B cell (primary cell): Measurements from ENCODE around the gene C8A. TPM values are rescaled to one million over a fixed set of nuclear protein-coding genes. Genes with fewer than 3 reads are reported as not detected.

Experiments used
- ATAC-seq: fragments of 200-7000 bp; cut with Tn5 transposase; one replicate; pipeline ENCODE4 v1.10.0; 2021; ENCODE audit warnings: low read depth, mild to moderate bottlenecking, moderate number of reproducible peaks, moderate library complexity
- CTCF ChIA-PET: fragments of 350-600 bp; sonication (Branson Sonifier 250); formaldehyde crosslinking; loops from one replicate; lab custom pipeline; 2021; ENCODE audit warnings: antibody characterized with exemption, inconsistent platforms; lab: Charles Lee
- POLR2A ChIA-PET: fragments of 350-600 bp; sonication (Branson Sonifier 250); formaldehyde crosslinking; loops from one replicate; lab custom pipeline; 2021; ENCODE audit warnings: antibody characterized with exemption; lab: Charles Lee
- DNase-seq: peaks from one replicate; pipeline ENCODE4 v3.0.0; 2013
- H2AFZ ChIP-seq: 2 replicates; pipeline ENCODE4 v1.6.1; 2012; ENCODE audit warnings: mild to moderate bottlenecking, low read depth, low read length; ENCODE audit not compliant: insufficient read depth, poor library complexity, severe bottlenecking
- H3K27ac ChIP-seq, 2 donors: 1 replicate in 1 of 2; 2 replicates in 1 of 2; pipeline ENCODE4 v1.5.1; 2012 to 2013; ENCODE audit warnings: low read length in 2 of 2, mild to moderate bottlenecking in 2 of 2, moderate library complexity in 1 of 2
- H3K27me3 ChIP-seq, 4 experiments: fragments of 200-600 bp in 1 of 4; sonication (generic) in 1 of 4; replicated peaks in 1 of 4; 1 replicate in 2 of 4; 2 replicates in 2 of 4; pipeline versions ENCODE4 v1.6.1 to v1.7.0; 2013 to 2016; ENCODE audit warnings: low read length in 3 of 4, mild to moderate bottlenecking in 2 of 4, mixed read lengths in 1 of 4, moderate library complexity in 1 of 4; ENCODE audit not compliant: insufficient read depth in 4 of 4, control insufficient read depth in 3 of 4; ENCODE audit errors: control extremely low read depth in 1 of 4
- H3K36me3 ChIP-seq, 2 experiments: replicated peaks in 1 of 2; 1 replicate in 1 of 2; 2 replicates in 1 of 2; pipeline versions ENCODE4 v1.6.1 to v1.7.1; 2013; ENCODE audit warnings: low read length in 1 of 2; ENCODE audit not compliant: insufficient read depth in 2 of 2, control insufficient read depth in 1 of 2; ENCODE audit errors: control extremely low read depth in 1 of 2, extremely low read depth in 1 of 2
- H3K4me1 ChIP-seq, 2 donors: fragments of 200-600 bp in 1 of 2; sonication (generic) in 1 of 2; 1 replicate in 1 of 2; 2 replicates in 1 of 2; pipeline versions ENCODE4 v1.5.1 to v1.6.1; 2013 to 2017; ENCODE audit warnings: low read length in 2 of 2; ENCODE audit not compliant: control insufficient read depth in 2 of 2, insufficient read depth in 2 of 2
- H3K4me2 ChIP-seq: replicated peaks from 2 replicates; pipeline ENCODE3; 2012; ENCODE audit warnings: mild to moderate bottlenecking, low read depth, low read length; ENCODE audit not compliant: poor library complexity, severe bottlenecking
- H3K4me3 ChIP-seq, 5 experiments: fragments of 200-600 bp in 1 of 5; sonication (generic) in 1 of 5; 1 replicate in 3 of 5; 2 replicates in 2 of 5; pipeline versions ENCODE4 v1.5.1 to v1.7.0; 2011 to 2016; ENCODE audit warnings: low read length in 4 of 5, mild to moderate bottlenecking in 4 of 5, low read depth in 2 of 5, control low read depth in 1 of 5, moderate library complexity in 1 of 5; ENCODE audit not compliant: insufficient read depth in 1 of 5; ENCODE audit errors: control extremely low read depth in 1 of 5, extremely low read depth in 1 of 5
- H3K79me2 ChIP-seq: fragments of 200-600 bp; sonication (generic); one replicate; pipeline ENCODE4 v1.6.0; 2016; ENCODE audit warnings: low read length; ENCODE audit not compliant: control insufficient read depth, insufficient read depth
- H3K9ac ChIP-seq: fragments of 200-600 bp; sonication (generic); 2 replicates; pipeline ENCODE4 v1.6.1; 2017; ENCODE audit warnings: mild to moderate bottlenecking, low read length, moderate library complexity
- H3K9me3 ChIP-seq, 3 donors: one replicate each; pipeline versions ENCODE4 v1.6.1 to v1.7.1; 2013; ENCODE audit warnings: low read length in 2 of 3; ENCODE audit not compliant: control insufficient read depth in 2 of 3, insufficient read depth in 1 of 3; ENCODE audit errors: control extremely low read depth in 1 of 3
- H4K20me1 ChIP-seq: 2 replicates; pipeline ENCODE4 v1.6.0; 2012; ENCODE audit warnings: mild to moderate bottlenecking, low read length; ENCODE audit not compliant: insufficient read depth, control insufficient read depth, poor library complexity, severe bottlenecking
- H3K27ac Mint-ChIP-seq: one replicate; pipeline ENCODE4 v1.8.0; 2021; ENCODE audit warnings: mixed read lengths
- H3K27me3 Mint-ChIP-seq: one replicate; pipeline ENCODE4 v1.8.0; 2021; ENCODE audit warnings: mixed read lengths
- H3K4me1 Mint-ChIP-seq: one replicate; pipeline ENCODE4 v1.8.0; 2021; ENCODE audit warnings: mixed read lengths
- H3K4me3 Mint-ChIP-seq: one replicate; pipeline ENCODE4 v1.8.0; 2021; ENCODE audit warnings: mixed read lengths
- H3K9me3 Mint-ChIP-seq: one replicate; pipeline ENCODE4 v1.8.0; 2022; ENCODE audit warnings: mixed read lengths; ENCODE audit not compliant: insufficient read depth
- CTCF ChIP-seq: fragments of 200-600 bp; IDR thresholded peaks from one replicate; pipeline ENCODE4 v1.8.0; 2022; ENCODE audit warnings: antibody characterized with exemption, mild to moderate bottlenecking
- EZH2 ChIP-seq: IDR thresholded peaks from 2 replicates; pipeline ENCODE4 v1.6.1; 2012; ENCODE audit warnings: borderline replicate concordance, low read depth, mild to moderate bottlenecking, moderate library complexity, low read length; ENCODE audit not compliant: insufficient read depth, poor library complexity, severe bottlenecking
- WGBS: methylation state at CpG from one replicate; pipeline ENCODE4 v1.1.5; 2013; ENCODE audit warnings: missing lambda C conversion rate; ENCODE audit not compliant: insufficient coverage; 5-methylcytosine and 5-hydroxymethylcytosine counted together
- intact Hi-C: fragments of 100-400 bp; cut with micrococcal nuclease; formaldehyde crosslinking; loops from one replicate; pipeline ENCODE4 v1.10.0; 2022
- polyA plus RNA-seq: library from polyadenylated mRNA; depleted of rRNA; stranded (reverse); fragments of >200 nt; gene quantifications from 2 replicates; pipeline ENCODE4 v1.2.3, GENCODE V29; 2012
- total RNA-seq, 2 donors: library from RNA; stranded (reverse); fragments of 120-200 nt in 1 of 2; gene quantifications; 1 replicate in 1 of 2; 2 replicates in 1 of 2; pipeline versions ENCODE4 v1.2.3 to v1.2.4, GENCODE V29; 2013 to 2022

The C8A gene
- total and polyA plus RNA-seq, 2 donors (not counting 1 experiment from before 2014, with no cell fraction given): not detected

DNA sequence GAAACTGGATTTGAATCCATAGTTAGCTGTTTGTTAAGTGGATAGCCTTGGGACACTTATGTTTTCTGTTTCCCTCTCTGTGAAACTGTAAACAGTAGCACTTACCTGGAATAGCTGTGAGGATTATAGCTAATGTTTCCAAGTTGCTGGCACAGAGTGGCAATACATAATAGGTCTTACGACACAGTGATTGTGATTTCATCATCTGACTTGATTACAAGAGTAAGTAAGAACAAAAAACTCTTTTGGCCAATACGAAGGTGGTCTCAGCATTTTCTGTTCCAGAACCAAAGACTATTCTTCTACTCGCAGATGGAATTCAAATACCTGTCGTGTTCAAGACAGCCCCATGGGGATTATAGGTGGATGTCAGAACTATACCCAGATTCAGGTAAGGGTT lies 109.1 kb downstream of the C8A start:
- Mint-ChIP-seq H3K4me1 (no peaks in the 10 kb centered on the region), H3K4me3 (no peak overlapping the region), H3K9me3 (no peaks in the 10 kb centered on the region), H3K27me3 (no peaks in the 10 kb centered on the region), H3K27ac (no peak overlapping the region)
- no peak overlapping the region for H3K4me3 ChIP-seq
- H3K4me1 ChIP-seq: no peaks in the 10 kb centered on the region
- H3K36me3 ChIP-seq: no peaks in the 10 kb centered on the region
- H4K20me1 ChIP-seq: no peaks in the 10 kb centered on the region
- no peaks in the 10 kb centered on the region for H3K9me3 ChIP-seq
- no peak overlapping the region for H3K27ac ChIP-seq
- no peak for ATAC-seq
- H2AFZ ChIP-seq: no peak overlapping the region
- CTCF ChIA-PET: no interaction called here
- DNase-seq: no peak
- POLR2A ChIA-PET: no interaction called here
- H3K9ac ChIP-seq: no peak overlapping the region
- TF ChIP-seq EZH2 (no peak), CTCF (no peak)
- H3K27me3 ChIP-seq: peaks cover 0 to 3% (median 0%) of the 10 kb centered on the region in 4 experiments
- WGBS: no CpG with 5 or more reads among the region's 4 CpGs
- intact Hi-C loops: no loop called here
- H3K79me2 ChIP-seq: no peaks in the 10 kb centered on the region
- H3K4me2 ChIP-seq: no peak overlapping the region

DNA sequence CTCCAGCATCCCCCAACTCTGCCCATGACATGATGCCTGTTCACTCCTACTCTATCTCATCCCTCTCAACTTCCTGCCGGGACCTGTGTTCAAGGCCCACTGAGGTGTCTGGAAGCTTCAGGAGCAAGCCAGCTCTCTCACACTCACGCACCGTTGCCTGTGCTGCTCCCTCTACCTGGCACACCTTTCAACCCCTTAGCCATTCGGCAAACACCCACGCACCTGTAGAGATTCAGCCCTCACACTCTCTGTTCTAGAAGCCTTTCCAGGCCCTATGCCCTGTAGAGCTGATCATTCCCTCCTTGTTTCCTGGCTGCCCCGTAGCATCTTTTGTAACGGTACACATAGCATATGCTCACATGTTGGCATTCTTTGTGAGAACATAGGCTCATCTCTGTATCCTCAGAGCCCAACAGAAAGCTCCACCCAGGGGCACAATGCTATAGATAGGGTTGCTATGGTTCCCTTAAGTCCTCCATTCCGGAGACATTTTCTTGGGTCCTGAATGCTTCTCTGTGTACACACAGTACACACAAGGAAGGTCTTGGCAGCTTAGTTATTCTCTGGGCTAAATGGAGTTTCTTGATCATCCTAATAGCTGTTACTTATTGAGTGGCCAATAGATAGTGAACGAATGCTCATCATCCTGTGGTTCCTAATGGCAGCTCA lies 109.9 kb downstream of the C8A start:
- Mint-ChIP-seq H3K9me3 (no peaks in the 10 kb centered on the region), H3K4me3 (no peak overlapping the region), H3K27ac (no peak overlapping the region), H3K4me1 (no peaks in the 10 kb centered on the region), H3K27me3 (no peaks in the 10 kb centered on the region)
- H3K79me2 ChIP-seq: no peaks in the 10 kb centered on the region
- no peak overlapping the region for H3K27ac ChIP-seq
- H3K4me1 ChIP-seq: no peaks in the 10 kb centered on the region
- intact Hi-C loops: no loop called here
- no peak overlapping the region for H3K9ac ChIP-seq
- CTCF ChIA-PET: no interaction called here
- POLR2A ChIA-PET: no interaction called here
- no peak overlapping the region for H3K4me3 ChIP-seq
- ATAC-seq: no peak
- 91% methylated on average over 9 of the region's 9 CpGs for WGBS
- TF ChIP-seq CTCF: no peak
- TF ChIP-seq EZH2: no peak
- DNase-seq: no peak
- no peak overlapping the region for H2AFZ ChIP-seq
- H4K20me1 ChIP-seq: no peaks in the 10 kb centered on the region
- no peak overlapping the region for H3K4me2 ChIP-seq
- peaks cover 0 to 3% (median 0%) of the 10 kb centered on the region in 4 experiments for H3K27me3 ChIP-seq
- peaks cover 0 to 3% (median 0%) of the 10 kb centered on the region in 3 donors for H3K9me3 ChIP-seq
- H3K36me3 ChIP-seq: no peaks in the 10 kb centered on the region
